RWPE2 (cell line): ENCODE data around the gene ZNF664.

Source experiments
- ATAC-seq: fragments of 200-7000 bp; cut with Tn5 transposase; 3 replicates; pipeline ENCODE4 v1.9.1; 2021; ENCODE audit warnings: low read depth
- DNase-seq: peaks from one replicate; pipeline ENCODE4 v3.0.0-alpha.2; 2020; ENCODE audit warnings: low spot score
- H3K27ac ChIP-seq: fragments of 450-650 bp; 2 replicates; pipeline ENCODE4 v1.5.1; 2017; ENCODE audit warnings: mild to moderate bottlenecking; ENCODE audit not compliant: poor library complexity, severe bottlenecking
- H3K27me3 ChIP-seq: fragments of 250-450 bp; sonication (Bioruptor Pico); 2 replicates; pipeline ENCODE4 v1.5.1; 2021; ENCODE audit warnings: mild to moderate bottlenecking, moderate library complexity; ENCODE audit not compliant: insufficient read depth, poor library complexity, severe bottlenecking
- H3K36me3 ChIP-seq: fragments of 250-450 bp; sonication (Bioruptor Pico); 2 replicates; pipeline ENCODE4 v1.5.1; 2020; ENCODE audit warnings: low read depth, mild to moderate bottlenecking, moderate library complexity
- H3K4me1 ChIP-seq: fragments of 250-450 bp; sonication (Bioruptor Pico); 2 replicates; pipeline ENCODE4 v1.5.1; 2021; ENCODE audit warnings: mild to moderate bottlenecking, moderate library complexity; ENCODE audit not compliant: insufficient read depth, poor library complexity, severe bottlenecking
- H3K4me3 ChIP-seq: fragments of 250-450 bp; sonication (Bioruptor Pico); 2 replicates; pipeline ENCODE4 v1.5.1; 2021; ENCODE audit warnings: mild to moderate bottlenecking, moderate library complexity; ENCODE audit not compliant: severe bottlenecking
- H3K9me3 ChIP-seq: fragments of 250-450 bp; sonication (Bioruptor Pico); 2 replicates; pipeline ENCODE4 v1.5.1; 2021; ENCODE audit warnings: mild to moderate bottlenecking, moderate library complexity; ENCODE audit not compliant: severe bottlenecking
- TF ChIP-seq, protein P1 (sequence below): fragments of 450-650 bp; IDR thresholded peaks from one replicate; pipeline ENCODE4 v1.5.1; 2017; ENCODE audit warnings: mild to moderate bottlenecking, moderate library complexity; ENCODE audit not compliant: poor library complexity, severe bottlenecking

The ZNF664 gene

DNA sequence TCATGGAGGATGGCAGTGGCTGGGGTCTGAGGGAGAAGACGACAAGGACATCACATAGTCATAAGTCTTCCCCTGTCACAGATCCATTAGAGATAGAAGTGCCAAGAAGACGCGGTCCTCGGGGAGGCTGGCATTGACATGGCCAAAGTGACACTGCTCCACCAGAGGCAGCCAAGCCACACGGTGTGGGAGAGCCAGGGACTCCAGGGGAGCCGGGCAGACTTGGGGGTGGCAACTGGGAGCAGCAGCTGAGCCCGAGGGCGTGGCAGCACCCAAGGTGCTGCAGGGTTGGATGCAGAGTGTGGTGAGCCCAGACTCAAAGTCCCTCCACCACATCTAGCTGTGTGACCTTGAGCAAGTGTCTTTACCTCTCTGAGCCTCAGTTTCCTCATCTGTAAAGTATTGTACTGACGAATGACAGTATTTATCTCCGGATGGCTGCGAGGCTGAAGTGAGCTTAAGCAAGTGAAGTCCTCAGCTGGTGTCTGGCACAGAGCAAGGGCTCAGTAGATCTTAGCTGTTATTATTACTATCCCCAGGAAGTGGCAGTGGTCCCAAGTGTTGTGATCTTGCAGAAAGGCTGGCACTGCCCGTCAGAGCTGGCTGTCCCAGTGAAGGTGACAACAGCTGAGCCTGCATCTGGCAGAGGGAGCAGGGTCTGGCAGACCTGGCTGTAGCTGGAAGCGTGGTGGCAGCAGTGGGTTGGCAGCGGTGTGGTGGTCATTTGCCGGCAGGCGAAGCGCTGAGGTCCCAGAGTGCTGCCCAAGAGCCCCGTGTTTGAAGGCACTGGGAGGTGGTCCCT lies 54.9 kb downstream of the ZNF664 start:
- Histone ChIP-seq H3K36me3 (no peaks in the 10 kb centered on the region), H3K4me3 (no peak overlapping the region), H3K27ac (no peak overlapping the region), H3K9me3 (no peaks in the 10 kb centered on the region), H3K27me3 (no peaks in the 10 kb centered on the region), H3K4me1 (no peaks in the 10 kb centered on the region)
- TF ChIP-seq, protein P1, sequence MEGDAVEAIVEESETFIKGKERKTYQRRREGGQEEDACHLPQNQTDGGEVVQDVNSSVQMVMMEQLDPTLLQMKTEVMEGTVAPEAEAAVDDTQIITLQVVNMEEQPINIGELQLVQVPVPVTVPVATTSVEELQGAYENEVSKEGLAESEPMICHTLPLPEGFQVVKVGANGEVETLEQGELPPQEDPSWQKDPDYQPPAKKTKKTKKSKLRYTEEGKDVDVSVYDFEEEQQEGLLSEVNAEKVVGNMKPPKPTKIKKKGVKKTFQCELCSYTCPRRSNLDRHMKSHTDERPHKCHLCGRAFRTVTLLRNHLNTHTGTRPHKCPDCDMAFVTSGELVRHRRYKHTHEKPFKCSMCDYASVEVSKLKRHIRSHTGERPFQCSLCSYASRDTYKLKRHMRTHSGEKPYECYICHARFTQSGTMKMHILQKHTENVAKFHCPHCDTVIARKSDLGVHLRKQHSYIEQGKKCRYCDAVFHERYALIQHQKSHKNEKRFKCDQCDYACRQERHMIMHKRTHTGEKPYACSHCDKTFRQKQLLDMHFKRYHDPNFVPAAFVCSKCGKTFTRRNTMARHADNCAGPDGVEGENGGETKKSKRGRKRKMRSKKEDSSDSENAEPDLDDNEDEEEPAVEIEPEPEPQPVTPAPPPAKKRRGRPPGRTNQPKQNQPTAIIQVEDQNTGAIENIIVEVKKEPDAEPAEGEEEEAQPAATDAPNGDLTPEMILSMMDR: no peak
- no peak for DNase-seq
- no peak for ATAC-seq

DNA sequence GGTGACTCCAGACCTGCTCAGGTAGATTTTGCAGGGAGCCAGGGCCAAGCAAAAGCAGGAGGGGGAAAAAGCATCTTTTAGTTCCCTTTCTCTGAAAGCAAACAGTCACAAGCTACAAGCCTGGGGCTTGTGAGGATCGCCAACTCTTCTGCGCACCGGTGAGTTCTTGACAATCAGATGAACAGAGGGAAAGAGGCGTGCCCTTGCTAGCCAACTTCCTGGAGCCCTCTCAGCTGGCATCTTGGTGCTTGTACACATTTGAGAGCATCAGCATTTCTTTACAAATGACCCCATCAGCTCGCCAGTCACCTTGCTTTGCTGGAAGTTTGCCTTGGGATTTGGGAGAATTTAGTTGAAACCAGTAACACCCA lies 55.5 kb downstream of the ZNF664 start:
- ATAC-seq (no peak), DNase-seq (no peak)
- Histone ChIP-seq H3K4me3 (no peak overlapping the region), H3K27ac (no peak overlapping the region), H3K9me3 (no peaks in the 10 kb centered on the region), H3K36me3 (no peaks in the 10 kb centered on the region), H3K4me1 (no peaks in the 10 kb centered on the region), H3K27me3 (no peaks in the 10 kb centered on the region)
- TF ChIP-seq, protein P1: no peak

DNA sequence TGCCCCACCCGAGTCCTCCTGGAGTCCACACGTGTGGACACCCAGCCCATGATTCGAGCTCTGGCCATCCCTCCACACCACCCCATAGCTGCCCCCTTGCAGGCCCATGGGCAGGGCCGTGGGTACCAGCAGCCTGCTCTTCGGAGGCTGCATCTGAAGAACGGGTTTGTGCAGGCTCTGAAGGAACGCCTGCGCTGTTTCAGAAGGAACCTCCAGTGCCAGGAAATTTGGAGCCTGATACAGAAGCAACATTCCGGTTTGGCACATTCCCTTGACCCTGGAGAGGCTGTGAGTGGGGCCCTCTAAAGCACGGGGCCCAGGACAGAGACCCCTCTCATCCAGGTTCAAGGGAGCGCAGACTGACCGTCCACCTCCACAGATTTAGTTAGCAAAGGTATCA lies 57.0 kb downstream of the ZNF664 start:
- TF ChIP-seq, protein P1: no peak
- H3K27ac ChIP-seq: no peak overlapping the region
- H3K4me1 ChIP-seq: no peaks in the 10 kb centered on the region
- no peak for DNase-seq
- no peak for ATAC-seq
- no peaks in the 10 kb centered on the region for H3K9me3 ChIP-seq
- H3K4me3 ChIP-seq: no peak overlapping the region
- no peaks in the 10 kb centered on the region for H3K27me3 ChIP-seq
- no peaks in the 10 kb centered on the region for H3K36me3 ChIP-seq

DNA sequence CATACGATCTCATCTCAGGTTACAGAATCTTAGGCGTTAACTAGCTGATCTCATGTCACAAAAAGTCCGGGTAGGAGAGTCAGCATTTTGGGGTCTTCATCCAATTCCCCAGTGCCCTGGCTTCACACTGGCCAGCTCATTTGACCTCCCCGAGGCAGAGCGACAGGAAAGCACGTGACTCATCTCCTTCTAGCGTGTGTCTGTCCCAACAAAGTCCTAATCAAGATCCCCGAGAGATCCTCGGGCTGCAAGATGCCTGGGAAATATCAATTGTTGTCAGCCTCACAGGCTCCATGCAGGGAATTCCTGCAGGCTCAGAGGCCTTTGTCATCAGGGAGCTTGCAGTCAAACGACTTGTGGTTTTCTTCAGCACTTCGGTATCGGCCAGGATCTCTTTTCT lies 57.5 kb downstream of the ZNF664 start:
- H3K4me3 ChIP-seq: no peak overlapping the region
- H3K36me3 ChIP-seq: no peaks in the 10 kb centered on the region
- no peak overlapping the region for H3K27ac ChIP-seq
- no peaks in the 10 kb centered on the region for H3K4me1 ChIP-seq
- no peaks in the 10 kb centered on the region for H3K9me3 ChIP-seq
- no peak for DNase-seq
- TF ChIP-seq, protein P1: no peak
- ATAC-seq: no peak
- H3K27me3 ChIP-seq: no peaks in the 10 kb centered on the region

DNA sequence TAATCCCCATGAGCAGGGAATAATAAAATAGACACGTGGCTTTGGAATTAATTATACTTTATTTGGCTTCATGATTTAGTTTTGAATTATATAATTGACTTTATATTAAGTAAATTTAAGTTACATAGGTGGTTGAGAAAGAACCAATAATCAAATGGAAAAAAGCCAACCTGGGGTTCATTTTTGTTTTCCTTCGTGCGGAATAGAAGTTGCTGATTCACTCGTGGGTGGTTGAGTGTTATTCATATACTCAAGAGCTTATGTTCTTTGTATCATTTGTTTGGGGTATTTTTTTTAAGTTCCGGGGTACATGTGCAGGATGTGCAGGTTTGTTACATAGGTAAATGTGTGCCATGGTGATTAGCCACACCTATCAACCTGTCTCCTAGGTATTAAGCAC lies 58.0 kb downstream of the ZNF664 start:
- no peak overlapping the region for H3K27ac ChIP-seq
- H3K36me3 ChIP-seq: no peaks in the 10 kb centered on the region
- no peaks in the 10 kb centered on the region for H3K27me3 ChIP-seq
- DNase-seq (no peak), ATAC-seq (no peak)
- H3K4me1 ChIP-seq: no peaks in the 10 kb centered on the region
- TF ChIP-seq, protein P1: no peak
- H3K4me3 ChIP-seq: no peak overlapping the region
- H3K9me3 ChIP-seq: no peaks in the 10 kb centered on the region
